Prostate gland (tissue), 2 donors: ENCODE measurements around the gene STX11.

Experiments used
- POLR2AphosphoS5 ChIP-seq: sonication (generic); formaldehyde crosslinking; IDR thresholded peaks from one replicate; pipeline ENCODE4 v1.6.1; 2017; ENCODE audit warnings: antibody characterized with exemption
- TF ChIP-seq, protein P1 (sequence below), 4 experiments: fragments of 200-600 bp in 2 of 4; fragments of 450-650 bp in 2 of 4; sonication (generic) in 2 of 4; IDR thresholded peaks; 1 replicate in 3 of 4; 2 replicates in 1 of 4; pipeline ENCODE4 v1.5.1; 2016 to 2019; ENCODE audit warnings: antibody characterized with exemption in 4 of 4, mild to moderate bottlenecking in 2 of 4, moderate library complexity in 2 of 4

DNA sequence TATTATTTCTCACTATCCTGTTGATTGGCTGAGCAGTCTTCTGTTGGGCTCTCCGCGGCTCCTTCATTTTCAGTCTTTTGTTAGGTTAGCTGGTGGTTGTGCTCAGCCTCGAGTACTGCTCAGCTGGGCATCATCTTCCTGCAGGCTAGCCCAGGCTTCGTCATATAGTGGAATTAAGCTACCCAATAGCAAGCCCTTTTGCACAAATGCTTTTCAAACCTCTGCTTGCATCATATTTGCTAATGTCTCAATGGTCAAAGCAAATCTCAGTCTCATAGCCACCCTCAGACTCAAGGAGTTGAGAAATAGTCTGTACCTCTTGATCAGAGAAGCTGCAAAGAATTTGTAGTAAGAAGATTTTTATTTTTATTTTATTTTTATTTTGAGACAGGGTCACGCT lies 23.7 kb downstream of the STX11 start:
- TF ChIP-seq, protein P1, sequence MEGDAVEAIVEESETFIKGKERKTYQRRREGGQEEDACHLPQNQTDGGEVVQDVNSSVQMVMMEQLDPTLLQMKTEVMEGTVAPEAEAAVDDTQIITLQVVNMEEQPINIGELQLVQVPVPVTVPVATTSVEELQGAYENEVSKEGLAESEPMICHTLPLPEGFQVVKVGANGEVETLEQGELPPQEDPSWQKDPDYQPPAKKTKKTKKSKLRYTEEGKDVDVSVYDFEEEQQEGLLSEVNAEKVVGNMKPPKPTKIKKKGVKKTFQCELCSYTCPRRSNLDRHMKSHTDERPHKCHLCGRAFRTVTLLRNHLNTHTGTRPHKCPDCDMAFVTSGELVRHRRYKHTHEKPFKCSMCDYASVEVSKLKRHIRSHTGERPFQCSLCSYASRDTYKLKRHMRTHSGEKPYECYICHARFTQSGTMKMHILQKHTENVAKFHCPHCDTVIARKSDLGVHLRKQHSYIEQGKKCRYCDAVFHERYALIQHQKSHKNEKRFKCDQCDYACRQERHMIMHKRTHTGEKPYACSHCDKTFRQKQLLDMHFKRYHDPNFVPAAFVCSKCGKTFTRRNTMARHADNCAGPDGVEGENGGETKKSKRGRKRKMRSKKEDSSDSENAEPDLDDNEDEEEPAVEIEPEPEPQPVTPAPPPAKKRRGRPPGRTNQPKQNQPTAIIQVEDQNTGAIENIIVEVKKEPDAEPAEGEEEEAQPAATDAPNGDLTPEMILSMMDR (IDR thresholded peaks at IDR 0.05) = no peak
- no peak for TF ChIP-seq POLR2AphosphoS5
